HG03354 (cell line): Measurements from ENCODE around the gene SPDYE3.
"Not testable (repeated sequence)": the region's sequence is repeated elsewhere in the genome, so short reads cannot be mapped to it uniquely, and the experiment has no call there.

Source experiments
- ATAC-seq: cut with Tn5 transposase; IDR thresholded peaks from one replicate; pipeline ENCODE4 v1.9.1; 2021; ENCODE audit warnings: mild to moderate bottlenecking; ENCODE audit not compliant: unreplicated experiment, poor library complexity, severe bottlenecking

Gene SPDYE3

DNA sequence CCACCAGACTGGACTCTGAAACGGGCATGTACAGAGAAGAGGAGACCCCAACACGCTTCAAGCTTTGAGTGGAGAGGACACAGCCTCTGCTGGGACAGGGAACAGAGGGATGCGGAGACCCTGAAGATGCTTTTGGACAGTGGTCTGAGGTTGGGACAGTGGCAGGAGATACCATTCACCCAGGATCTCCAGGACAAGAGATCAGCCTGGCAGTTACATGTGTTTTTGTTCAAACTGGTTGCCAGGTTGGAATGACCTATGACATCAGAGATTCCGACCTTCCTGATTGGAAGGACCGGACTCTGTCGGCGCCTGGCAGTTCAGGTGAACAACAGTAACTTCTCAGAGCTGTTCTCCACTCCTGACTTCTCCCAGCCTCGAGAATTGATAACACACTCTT is at the start of gene SPDYE3:
Gene SPDYE3 (plus strand): TSS at position 301 of the 400 bp plus-strand sequence. CDS start 184 bp downstream, outside the sequence.
- ATAC-seq: not testable (repeated sequence)

- ATAC-seq: not testable (repeated sequence)
Observed at GRCh38 chr7:100259984-100260383, 47.5 kb upstream of the SPDYE3 start.

- not testable (repeated sequence) for ATAC-seq
Observed at GRCh38 chr7:100262896-100263295, 44.6 kb upstream of the SPDYE3 start.

DNA sequence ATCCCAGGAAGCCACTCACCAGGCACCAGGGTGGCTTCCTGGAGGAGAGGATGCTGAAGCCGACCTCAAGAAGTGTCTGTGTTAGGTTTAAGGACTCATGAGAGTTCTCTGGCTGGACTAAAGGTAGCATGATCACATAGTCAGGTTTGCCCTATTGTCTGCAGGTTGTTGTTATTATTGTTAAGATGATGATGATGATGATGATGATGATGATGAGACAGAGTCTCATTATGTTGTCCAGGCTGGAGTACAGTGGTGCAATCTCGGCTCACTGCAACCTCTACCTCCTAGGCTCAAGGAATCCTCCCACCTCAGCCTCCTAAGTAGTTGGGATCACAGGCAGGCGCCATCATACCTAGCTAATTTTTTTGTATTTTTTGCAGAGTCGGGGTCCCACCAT is 43.3 kb upstream of the SPDYE3 start:
- ATAC-seq: not testable (repeated sequence)

GRCh38 chr7:100264669-100265165 is 42.8 kb upstream of the SPDYE3 start:
- not testable (repeated sequence) for ATAC-seq

DNA sequence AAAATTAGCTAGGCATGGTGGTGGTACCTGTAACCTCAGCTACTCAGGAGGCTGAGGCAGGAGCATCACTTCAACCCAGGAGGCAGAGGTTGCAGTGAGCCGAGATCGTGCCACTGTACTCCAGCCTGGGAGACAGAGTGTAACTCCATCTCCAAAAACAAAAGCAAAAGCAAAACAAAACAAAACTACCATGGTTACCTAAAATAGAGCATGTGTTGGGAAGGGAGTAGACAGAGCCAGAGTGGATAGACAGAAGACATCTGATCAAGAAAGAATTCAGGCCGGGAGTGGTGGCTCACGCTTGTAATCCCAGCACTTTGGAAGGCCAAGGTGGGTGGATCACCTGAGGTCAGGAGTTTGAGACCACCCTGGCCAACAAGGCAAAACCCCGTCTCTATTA is 41.7 kb upstream of the SPDYE3 start:
- ATAC-seq: not testable (repeated sequence)

- no peak for ATAC-seq
Observed at GRCh38 chr7:100266576-100267354, 40.7 kb upstream of the SPDYE3 start.

GRCh38 chr7:100267648-100268047 is 39.9 kb upstream of the SPDYE3 start:
- no peak for ATAC-seq

DNA sequence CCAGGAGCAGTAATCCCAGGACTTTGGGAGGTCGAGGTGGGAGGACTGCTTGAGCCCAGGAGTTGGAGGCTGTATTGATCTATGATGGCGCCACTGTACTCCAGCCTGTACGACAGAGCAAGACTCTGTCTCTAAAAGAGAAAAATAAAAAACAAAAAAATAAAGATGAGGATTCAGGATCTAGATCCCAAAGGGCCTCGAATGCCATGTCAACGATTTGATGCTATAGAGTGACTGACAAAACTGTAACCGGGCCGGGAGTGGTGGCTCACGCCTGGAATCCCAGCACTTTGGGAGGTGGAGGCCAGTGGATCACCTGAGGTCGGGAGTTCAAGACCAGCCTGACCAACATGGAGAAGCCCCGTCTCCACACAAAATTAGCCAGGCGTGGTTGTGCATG is 38.6 kb upstream of the SPDYE3 start:
- ATAC-seq: not testable (repeated sequence)

DNA sequence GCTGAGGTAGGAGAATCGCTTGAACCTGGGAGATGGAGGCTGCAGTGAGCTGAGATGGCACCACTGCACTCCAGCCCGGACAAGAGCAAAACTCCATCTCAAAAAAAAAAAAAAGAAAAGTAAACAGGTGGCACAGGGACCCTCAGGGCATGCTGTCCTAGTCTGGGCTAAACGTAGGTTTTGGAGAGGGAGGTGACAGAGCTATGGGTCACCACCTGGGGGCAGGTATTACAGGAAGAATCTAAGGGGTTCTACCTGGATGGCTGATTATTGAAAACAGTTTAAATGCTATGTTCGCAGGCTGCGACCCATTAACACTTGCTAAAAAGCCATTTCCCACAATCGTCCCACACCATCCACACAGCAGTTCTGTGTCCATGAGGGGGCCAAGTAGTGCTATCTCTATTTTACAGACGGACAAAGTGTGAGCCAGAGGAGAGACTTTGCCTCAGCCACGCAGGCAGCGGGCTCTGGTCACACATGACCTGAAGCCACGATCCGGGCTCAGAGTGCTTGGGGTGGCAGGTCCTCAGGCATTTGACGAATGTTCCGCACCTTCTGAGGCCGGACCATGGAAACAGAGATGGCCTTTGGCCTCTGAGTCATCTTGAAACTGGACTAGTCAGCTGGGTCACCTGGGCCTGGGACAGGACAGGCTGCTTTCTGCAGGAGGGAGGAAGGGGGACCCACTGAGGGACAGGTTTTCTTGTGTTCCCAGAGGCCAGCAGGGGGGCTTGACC is 38.0 kb upstream of the SPDYE3 start:
- ATAC-seq: not testable (repeated sequence)

DNA sequence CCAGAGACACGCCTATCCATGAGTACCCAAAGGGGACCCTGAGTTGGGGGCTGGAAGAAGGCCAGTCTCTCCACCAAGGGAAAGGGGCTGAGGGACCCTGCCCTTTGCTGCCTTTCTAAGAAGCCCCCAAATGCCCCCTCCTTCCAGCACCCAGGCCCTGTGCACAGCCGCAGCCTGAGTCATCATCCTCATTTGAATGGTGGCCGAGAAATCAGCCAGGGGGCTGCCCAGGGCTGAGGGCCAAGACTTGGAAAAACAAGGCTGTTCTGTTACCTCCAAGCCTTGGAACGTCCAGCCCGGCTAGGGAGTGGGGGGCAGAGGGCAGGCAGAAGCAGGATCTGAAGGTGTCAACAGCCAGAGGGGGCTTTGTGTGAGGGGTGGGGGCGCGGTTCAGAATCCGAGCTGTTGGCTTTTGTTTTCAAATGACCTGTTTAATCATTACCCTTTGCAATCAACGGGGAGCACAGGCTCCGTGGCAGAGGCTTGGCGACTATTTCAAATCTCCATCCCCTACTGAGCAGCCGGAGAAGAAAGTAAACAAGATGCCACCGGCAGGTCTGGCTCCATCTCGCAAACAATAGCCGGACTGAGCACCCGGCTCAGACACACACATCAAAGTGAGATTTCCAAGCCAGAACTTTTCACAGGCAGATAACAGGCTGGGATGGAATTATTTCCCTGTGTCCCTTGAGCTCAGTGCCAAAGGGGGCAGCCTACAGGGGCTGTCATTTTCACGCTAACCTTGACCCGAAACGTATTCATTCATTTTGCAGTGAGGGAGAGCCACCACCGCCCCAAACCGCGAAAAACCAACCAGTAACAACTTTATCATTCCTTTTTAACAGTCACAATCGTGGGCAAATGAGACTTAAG is 37.2 kb upstream of the SPDYE3 start:
- not testable (repeated sequence) for ATAC-seq

DNA sequence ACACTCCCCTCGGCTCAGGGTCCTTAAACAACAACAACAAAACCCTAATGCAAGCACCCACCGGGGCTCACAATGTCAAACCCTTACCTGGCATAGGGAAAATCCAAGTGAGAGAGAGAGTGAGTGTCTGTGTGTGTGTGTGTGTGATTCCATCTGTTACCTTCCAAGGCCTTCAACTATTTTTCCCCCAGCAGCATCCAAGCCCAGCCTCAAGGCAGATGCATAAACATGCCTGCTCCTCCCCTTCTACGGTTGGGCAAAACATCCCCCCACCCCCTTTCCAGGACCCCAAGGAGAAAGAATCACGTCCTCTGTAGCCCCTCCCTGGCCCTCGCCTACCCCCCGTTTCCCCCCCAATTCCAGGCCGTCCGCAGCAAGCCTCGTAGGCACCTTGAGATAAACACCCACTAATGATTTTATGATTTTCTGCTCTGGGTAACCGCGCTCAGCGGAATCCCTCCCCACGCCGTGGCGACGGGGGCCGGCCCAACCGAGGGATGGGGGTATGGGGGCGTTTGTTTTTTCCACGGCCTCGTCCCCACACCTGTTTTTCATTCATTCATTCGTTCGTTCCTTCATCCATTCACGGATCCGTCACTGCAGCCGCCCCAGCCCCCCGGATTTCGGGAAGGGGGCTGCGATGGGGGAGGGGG is 36.4 kb upstream of the SPDYE3 start:
- not testable (repeated sequence) for ATAC-seq

DNA sequence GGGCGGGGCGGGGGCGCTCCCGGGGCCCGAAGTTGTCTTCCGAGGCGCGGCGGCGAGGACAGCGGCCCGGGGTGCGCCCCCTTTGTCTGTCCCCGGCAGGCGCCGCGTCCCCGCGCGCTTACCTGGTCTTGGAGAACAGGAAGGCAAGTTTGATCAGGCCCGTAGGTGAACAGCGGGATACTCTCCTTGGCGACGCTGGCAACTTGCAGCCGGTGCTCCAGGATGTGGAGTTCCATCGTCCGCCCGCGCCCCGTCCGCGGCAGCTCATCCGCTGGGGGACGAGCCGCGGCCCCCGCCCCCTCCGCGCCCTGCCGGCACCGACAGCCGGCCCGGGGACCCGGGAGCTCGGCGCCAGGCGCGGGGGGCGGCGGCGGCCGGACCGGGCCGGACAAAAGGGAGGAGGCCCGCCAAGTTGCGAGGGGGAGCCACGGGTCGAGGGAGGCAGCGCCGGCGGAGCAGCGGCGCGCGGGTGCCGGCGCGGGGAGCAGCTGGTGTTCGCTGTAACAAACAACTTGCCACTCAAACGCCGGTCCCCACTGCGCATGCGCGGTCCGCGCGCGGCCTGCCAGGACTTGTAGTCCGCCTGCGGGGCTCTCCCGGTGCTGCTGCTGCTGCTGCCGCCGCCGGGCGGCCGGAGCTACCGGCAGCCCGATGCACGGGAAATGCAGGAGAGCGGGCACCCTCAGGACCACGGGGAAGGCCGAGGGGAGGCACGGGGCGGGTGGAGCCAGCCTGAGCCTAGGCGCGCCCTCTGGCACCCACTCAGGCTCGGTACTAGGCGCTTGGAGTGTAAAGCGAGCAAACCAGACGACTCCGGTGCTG is 35.6 kb upstream of the SPDYE3 start:
- ATAC-seq: peak; percentile 92

DNA sequence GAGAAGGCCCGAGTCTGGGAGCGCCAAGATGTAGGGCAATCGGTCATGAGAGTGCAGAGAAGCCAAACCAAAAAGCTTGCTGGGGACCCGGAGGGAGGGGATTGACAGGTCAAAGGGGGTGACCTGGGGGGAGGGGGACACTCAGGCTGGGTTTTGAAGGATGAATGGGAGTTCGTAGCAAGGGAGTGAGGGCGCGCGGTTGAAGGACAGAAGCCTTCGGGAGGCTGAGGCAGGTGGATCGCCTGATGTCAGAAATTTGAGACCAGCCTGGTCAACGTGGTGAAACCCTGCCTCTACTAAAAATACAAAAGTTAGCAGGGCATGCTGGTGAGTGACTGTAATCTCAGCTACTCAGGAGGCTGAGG is 35.0 kb upstream of the SPDYE3 start:
- not testable (repeated sequence) for ATAC-seq

DNA sequence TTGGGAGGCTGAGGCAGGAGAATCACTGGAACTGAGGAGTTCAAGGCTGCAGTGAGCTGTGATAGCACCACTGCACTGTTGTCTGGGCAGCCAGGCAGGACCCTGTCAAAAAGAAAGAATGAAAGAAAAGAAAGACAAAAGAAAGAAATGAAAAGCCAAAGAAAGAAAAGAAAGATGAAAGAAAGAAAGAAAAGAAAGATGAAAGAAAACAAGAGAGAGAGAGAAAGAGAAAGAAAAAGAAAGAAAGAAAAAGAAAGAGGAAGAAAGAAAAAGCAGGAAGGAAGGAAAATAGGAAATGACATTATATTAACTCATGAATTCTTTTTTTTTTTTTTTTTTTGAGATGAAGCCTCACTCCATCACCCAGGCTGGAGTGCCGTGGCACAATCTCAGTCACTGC is 32.4 kb upstream of the SPDYE3 start:
- no peak for ATAC-seq

- ATAC-seq: not testable (repeated sequence)
Observed at GRCh38 chr7:100276126-100276525, 31.4 kb upstream of the SPDYE3 start.

- ATAC-seq: not testable (repeated sequence)
Observed at GRCh38 chr7:100282069-100282608, 25.4 kb upstream of the SPDYE3 start.

DNA sequence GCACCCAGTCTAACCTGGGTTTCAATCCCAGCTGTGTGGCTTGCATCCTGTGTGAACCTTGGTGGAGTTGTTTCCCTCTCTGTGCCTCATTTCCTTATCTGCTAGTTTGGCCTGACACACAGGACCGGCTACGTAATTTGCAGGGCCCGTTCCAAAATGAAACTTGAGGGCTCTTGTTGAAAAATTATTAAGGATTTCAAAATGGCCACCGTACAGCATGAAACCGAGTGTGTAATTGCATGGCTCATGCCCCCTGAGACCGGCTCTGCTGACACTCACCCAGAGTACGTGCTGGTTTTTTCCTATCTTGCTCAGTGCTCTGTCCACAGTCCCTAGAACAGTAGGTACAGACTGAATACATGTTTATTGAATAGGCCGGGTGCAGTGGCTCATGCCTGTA is 24.4 kb upstream of the SPDYE3 start:
- not testable (repeated sequence) for ATAC-seq
